Body of pancreas (tissue), 4 donors: ENCODE data around the gene USP10.

Experiments
- CTCF ChIP-seq, 7 experiments: fragments of 450-650 bp in 4 of 7; fragments of 200-600 bp in 3 of 7; sonication (generic) in 3 of 7; IDR thresholded peaks; one replicate each; pipeline ENCODE4 v1.5.1; 2016 to 2019; ENCODE audit warnings: antibody characterized with exemption in 7 of 7
- POLR2A ChIP-seq, 3 donors: fragments of 450-650 bp; IDR thresholded peaks; one replicate each; pipeline ENCODE4 v1.6.1; 2016; ENCODE audit warnings: antibody characterized with exemption in 3 of 3, mild to moderate bottlenecking in 2 of 3

GRCh38 chr16:84820771-84821170, 121.0 kb downstream of the USP10 start:
- TF ChIP-seq CTCF (IDR thresholded peaks at IDR 0.05) (no peak), POLR2A (IDR thresholded peaks at IDR 0.05) (no peak)
